Body of pancreas (tissue), 4 donors: Measurements from ENCODE around the gene PARG.
"Not testable (repeated sequence)": the region's sequence is repeated elsewhere in the genome, so short reads cannot be mapped to it uniquely, and the experiment has no call there.

Experiments
- POLR2A ChIP-seq, 3 donors: fragments of 450-650 bp; IDR thresholded peaks; one replicate each; pipeline ENCODE4 v1.6.1; 2016; ENCODE audit warnings: antibody characterized with exemption in 3 of 3, mild to moderate bottlenecking in 2 of 3
- TF ChIP-seq, protein P1 (sequence below), 7 experiments: fragments of 450-650 bp in 4 of 7; fragments of 200-600 bp in 3 of 7; sonication (generic) in 3 of 7; IDR thresholded peaks; one replicate each; pipeline ENCODE4 v1.5.1; 2016 to 2019; ENCODE audit warnings: antibody characterized with exemption in 7 of 7

DNA sequence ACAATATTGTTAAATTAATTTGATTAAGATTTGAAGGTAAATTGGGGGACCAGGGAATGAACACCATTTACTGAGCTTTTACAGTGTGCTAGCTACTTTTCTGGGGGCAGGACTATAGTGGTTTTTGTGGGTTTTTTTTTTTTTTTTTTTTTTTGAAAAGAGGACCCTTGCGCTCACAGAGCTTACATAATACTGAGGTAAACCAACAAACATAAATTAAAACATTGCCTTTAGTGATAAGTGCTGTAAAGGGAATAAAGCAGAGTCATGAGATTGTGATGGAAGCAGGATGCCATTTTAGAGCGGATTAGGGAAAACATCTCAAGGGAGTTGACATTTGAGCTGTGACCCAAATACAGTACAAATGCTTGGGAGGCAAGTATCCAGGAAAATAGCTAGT, 1.8 kb upstream of the PARG start:
- TF ChIP-seq, protein P1, sequence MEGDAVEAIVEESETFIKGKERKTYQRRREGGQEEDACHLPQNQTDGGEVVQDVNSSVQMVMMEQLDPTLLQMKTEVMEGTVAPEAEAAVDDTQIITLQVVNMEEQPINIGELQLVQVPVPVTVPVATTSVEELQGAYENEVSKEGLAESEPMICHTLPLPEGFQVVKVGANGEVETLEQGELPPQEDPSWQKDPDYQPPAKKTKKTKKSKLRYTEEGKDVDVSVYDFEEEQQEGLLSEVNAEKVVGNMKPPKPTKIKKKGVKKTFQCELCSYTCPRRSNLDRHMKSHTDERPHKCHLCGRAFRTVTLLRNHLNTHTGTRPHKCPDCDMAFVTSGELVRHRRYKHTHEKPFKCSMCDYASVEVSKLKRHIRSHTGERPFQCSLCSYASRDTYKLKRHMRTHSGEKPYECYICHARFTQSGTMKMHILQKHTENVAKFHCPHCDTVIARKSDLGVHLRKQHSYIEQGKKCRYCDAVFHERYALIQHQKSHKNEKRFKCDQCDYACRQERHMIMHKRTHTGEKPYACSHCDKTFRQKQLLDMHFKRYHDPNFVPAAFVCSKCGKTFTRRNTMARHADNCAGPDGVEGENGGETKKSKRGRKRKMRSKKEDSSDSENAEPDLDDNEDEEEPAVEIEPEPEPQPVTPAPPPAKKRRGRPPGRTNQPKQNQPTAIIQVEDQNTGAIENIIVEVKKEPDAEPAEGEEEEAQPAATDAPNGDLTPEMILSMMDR (IDR thresholded peaks at IDR 0.05) = not testable (repeated sequence)
- TF ChIP-seq POLR2A (IDR thresholded peaks at IDR 0.05) = not testable (repeated sequence)
